Body of pancreas (tissue), 4 donors: ENCODE measurements around the gene ZMYM2.

Source experiments
- CTCF ChIP-seq, 7 experiments: fragments of 450-650 bp in 4 of 7; fragments of 200-600 bp in 3 of 7; sonication (generic) in 3 of 7; IDR thresholded peaks; one replicate each; pipeline ENCODE4 v1.5.1; 2016 to 2019; ENCODE audit warnings: antibody characterized with exemption in 7 of 7
- POLR2A ChIP-seq, 3 donors: fragments of 450-650 bp; IDR thresholded peaks; one replicate each; pipeline ENCODE4 v1.6.1; 2016; ENCODE audit warnings: antibody characterized with exemption in 3 of 3, mild to moderate bottlenecking in 2 of 3

DNA sequence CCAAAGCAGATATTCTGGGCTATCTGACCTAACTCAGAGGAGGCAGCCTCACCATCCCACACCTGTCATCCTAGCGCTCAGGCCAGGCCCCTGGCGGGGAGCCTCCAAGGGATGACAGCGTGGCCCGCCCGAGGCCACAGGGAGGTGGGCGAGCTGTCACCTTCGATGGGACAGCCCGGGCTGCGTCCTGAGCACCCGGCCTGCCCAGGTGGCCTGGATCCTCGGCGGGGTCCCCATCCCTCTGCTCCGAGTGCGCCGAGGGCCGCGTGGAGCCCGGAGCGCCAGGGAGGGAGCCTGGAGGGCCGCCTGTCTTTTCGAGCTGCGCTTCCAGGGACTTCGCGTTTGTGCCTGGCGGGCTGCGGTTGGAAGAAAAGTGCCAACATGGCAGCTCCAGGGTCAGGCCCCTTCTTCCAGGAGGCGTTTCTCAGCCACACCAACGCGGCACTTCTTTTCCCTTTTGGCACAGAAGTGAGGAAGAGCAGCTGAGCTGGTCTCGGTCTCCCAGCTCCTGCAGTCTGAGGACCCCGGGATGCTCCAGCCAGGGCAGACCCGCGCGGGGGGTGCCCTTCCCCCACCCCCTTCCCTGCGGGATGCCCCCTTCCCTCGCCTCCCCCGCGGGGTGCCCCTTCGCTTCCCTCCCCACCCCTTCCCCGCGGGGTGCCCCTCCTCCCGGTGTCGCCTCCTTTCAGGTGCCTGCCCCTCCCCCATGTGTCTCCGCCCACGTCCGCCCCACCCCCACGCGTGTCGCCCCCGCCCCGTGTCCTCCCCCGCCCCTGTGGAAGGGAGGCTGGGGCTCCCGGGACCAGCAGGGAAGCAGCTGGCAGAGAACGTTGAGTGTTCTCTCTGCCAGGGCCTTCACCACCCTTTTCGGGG, 160.0 kb downstream of the ZMYM2 start:
- no peak for TF ChIP-seq CTCF (IDR thresholded peaks at IDR 0.05)
- no peak for TF ChIP-seq POLR2A (IDR thresholded peaks at IDR 0.05)
